Endothelial cell (in vitro differentiated cells): Measurements from ENCODE around the gene SBF2. TPM values are rescaled to one million over a fixed set of nuclear protein-coding genes. Genes with fewer than 3 reads are reported as not detected.

Experiments used
- DNase-seq: peaks from one replicate; pipeline ENCODE4 v3.0.0; 2021; ENCODE audit warnings: low spot score
- H3K27ac Mint-ChIP-seq: one replicate; pipeline ENCODE4 v1.8.0; 2021; ENCODE audit warnings: mixed read lengths, inconsistent platforms; ENCODE audit not compliant: unreplicated experiment
- H3K27me3 Mint-ChIP-seq: one replicate; pipeline ENCODE4 v1.8.0; 2021; ENCODE audit warnings: mild to moderate bottlenecking, moderate library complexity, mixed read lengths, inconsistent platforms; ENCODE audit not compliant: unreplicated experiment
- H3K36me3 Mint-ChIP-seq: one replicate; pipeline ENCODE4 v1.8.0; 2021; ENCODE audit warnings: mild to moderate bottlenecking, low read depth, mixed read lengths, inconsistent platforms; ENCODE audit not compliant: unreplicated experiment
- H3K4me1 Mint-ChIP-seq: one replicate; pipeline ENCODE4 v1.8.0; 2021; ENCODE audit warnings: mild to moderate bottlenecking, mixed read lengths, inconsistent platforms; ENCODE audit not compliant: unreplicated experiment
- H3K4me3 Mint-ChIP-seq: one replicate; pipeline ENCODE4 v1.8.0; 2021; ENCODE audit warnings: mild to moderate bottlenecking, mixed read lengths, inconsistent platforms; ENCODE audit not compliant: unreplicated experiment
- H3K9me3 Mint-ChIP-seq: one replicate; pipeline ENCODE4 v1.8.0; 2021; ENCODE audit warnings: mixed read lengths, inconsistent platforms; ENCODE audit not compliant: unreplicated experiment
- total RNA-seq: library from RNA; stranded (reverse); fragmentation: NEBNext Ultra II Directional; extraction: Animal tissue kit (Norgen Biotek cat#: 25700); gene quantifications from one replicate; pipeline ENCODE4 v1.2.1, GENCODE V29; 2021; ENCODE audit not compliant: unreplicated experiment
- TF ChIP-seq, protein P1 (sequence below): fragments of 200-600 bp; sonication (generic); IDR thresholded peaks from one replicate; pipeline ENCODE4 v1.5.0; 2021; ENCODE audit warnings: antibody characterized with exemption; ENCODE audit not compliant: unreplicated experiment

Gene SBF2
- total RNA-seq, 1 donor from 2014 or later, result 40.8 TPM

DNA sequence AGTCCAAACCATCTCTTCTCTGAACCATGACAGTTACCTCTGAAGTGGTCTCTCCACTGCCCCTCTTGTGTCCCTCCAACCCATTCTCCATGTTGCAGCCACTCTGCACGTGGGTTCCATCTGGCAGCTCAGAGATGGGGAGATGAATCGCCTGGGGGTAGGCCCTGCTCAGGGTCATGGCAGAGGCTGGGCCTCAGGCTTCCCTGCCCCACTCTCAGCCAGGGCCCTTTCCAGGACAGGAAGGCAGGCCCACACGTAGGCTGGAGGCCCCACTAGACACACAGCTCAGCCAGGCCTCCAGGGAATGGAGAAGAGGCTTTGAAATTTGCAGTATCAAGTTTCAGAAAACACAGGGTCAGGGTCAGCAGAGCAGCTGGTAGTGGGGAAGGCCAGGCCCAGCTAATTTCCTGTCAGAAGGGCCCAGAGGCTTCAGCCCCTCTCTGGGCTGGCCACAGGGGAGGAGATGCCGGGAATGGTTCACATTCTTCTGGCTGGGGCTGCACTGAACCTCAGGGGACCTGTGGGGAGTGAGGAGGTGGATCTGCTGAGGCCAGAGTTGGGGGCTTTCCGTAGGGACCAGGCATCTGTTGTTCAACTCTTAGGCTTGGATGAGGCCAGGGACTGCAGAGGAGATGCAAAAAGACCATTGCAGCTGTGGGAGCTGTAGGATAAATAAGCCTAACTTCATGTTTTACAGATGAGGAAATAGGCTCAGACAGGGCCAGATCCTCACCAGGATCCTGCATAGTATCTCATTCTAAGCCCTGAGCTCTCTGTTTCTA lies 528.5 kb downstream of the SBF2 start:
- H3K36me3 Mint-ChIP-seq, result peaks cover 15% of the 10 kb centered on the region
- peaks cover 15% of the 10 kb centered on the region for H3K4me1 Mint-ChIP-seq
- H3K9me3 Mint-ChIP-seq, result no peaks in the 10 kb centered on the region
- H3K4me3 Mint-ChIP-seq, result no peak overlapping the region
- TF ChIP-seq, protein P1, sequence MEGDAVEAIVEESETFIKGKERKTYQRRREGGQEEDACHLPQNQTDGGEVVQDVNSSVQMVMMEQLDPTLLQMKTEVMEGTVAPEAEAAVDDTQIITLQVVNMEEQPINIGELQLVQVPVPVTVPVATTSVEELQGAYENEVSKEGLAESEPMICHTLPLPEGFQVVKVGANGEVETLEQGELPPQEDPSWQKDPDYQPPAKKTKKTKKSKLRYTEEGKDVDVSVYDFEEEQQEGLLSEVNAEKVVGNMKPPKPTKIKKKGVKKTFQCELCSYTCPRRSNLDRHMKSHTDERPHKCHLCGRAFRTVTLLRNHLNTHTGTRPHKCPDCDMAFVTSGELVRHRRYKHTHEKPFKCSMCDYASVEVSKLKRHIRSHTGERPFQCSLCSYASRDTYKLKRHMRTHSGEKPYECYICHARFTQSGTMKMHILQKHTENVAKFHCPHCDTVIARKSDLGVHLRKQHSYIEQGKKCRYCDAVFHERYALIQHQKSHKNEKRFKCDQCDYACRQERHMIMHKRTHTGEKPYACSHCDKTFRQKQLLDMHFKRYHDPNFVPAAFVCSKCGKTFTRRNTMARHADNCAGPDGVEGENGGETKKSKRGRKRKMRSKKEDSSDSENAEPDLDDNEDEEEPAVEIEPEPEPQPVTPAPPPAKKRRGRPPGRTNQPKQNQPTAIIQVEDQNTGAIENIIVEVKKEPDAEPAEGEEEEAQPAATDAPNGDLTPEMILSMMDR, result no peak
- H3K27me3 Mint-ChIP-seq, result peaks cover 8% of the 10 kb centered on the region
- peak; percentile 39 for DNase-seq
- peak overlapping the region; percentile 25 for H3K27ac Mint-ChIP-seq

DNA sequence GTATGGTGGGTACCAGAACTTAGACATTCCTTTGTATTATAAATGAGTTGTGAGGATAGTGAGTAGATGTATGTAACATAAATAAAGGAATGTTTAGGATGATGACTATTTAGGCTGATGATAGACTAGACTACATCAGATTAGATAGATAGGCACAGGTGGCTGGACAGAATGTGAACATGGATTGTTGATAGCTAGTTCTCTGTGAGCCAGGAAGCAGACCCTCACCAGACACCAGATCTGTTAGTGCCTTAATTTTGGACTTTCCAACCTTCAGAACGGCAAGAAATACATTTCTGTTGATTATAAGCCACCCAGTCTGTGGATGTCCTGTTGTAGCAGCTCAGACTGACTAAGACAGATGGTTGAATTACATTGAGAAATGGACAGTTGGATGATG lies 530.7 kb downstream of the SBF2 start:
- H3K4me3 Mint-ChIP-seq, result no peak overlapping the region
- DNase-seq, result no peak
- H3K27me3 Mint-ChIP-seq, result peaks cover 15% of the 10 kb centered on the region
- H3K4me1 Mint-ChIP-seq, result peaks cover 22% of the 10 kb centered on the region
- peaks cover 10% of the 10 kb centered on the region for H3K36me3 Mint-ChIP-seq
- TF ChIP-seq, protein P1, result no peak
- no peak overlapping the region for H3K27ac Mint-ChIP-seq
- no peaks in the 10 kb centered on the region for H3K9me3 Mint-ChIP-seq

DNA sequence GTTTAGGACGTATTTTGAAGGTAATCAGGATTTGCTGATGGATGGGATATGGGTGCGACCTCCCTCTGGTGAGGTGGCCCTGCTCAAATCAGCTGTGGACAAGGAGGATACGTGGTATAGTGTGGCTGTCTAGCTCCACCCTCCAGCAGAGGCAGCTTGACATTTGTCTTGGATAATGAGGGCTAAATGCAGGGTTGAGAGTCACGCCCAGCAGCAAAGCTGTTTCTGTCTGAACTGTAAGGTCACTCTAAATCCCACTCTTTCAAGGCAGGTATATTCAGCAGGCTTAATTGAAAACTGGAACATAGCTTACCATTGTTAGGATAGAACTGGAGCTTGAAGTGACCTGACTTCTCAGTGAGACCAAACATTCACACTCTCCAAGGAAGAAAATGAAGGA lies 531.5 kb downstream of the SBF2 start:
- Mint-ChIP-seq H3K36me3 (peaks cover 10% of the 10 kb centered on the region), H3K4me1 (peaks cover 25% of the 10 kb centered on the region), H3K27me3 (peaks cover 15% of the 10 kb centered on the region), H3K4me3 (no peak overlapping the region), H3K27ac (no peak overlapping the region), H3K9me3 (no peaks in the 10 kb centered on the region)
- no peak for DNase-seq
- TF ChIP-seq, protein P1, result no peak

DNA sequence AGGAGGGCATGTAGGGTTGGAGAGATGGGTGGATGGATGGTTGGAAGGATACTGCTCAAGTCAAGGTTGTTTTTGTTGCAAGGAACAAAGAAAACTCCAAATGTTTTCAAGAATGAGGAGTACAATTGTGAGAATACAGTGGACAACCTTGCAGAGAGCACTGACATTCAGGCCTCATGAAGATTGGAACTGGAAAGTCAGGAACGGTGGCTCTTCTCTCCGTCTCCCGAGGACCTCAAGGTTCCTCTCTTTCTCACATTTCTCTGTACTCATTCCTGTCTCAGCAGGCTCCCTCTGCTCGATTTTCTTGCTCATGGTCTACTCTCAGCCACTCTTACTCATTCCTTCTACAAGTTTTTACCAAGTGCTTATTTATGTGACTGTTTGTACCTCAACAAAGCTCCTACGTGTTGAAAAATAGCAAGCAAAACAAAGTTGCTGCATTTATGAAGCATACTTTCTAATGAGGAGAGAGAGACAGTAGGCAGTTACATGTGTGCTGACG lies 532.5 kb downstream of the SBF2 start:
- H3K4me3 Mint-ChIP-seq, result no peak overlapping the region
- no peak for DNase-seq
- peaks cover 17% of the 10 kb centered on the region for H3K27me3 Mint-ChIP-seq
- TF ChIP-seq, protein P1, result no peak
- H3K36me3 Mint-ChIP-seq, result peaks cover 10% of the 10 kb centered on the region
- H3K9me3 Mint-ChIP-seq, result no peaks in the 10 kb centered on the region
- H3K4me1 Mint-ChIP-seq, result peaks cover 28% of the 10 kb centered on the region
- no peak overlapping the region for H3K27ac Mint-ChIP-seq

DNA sequence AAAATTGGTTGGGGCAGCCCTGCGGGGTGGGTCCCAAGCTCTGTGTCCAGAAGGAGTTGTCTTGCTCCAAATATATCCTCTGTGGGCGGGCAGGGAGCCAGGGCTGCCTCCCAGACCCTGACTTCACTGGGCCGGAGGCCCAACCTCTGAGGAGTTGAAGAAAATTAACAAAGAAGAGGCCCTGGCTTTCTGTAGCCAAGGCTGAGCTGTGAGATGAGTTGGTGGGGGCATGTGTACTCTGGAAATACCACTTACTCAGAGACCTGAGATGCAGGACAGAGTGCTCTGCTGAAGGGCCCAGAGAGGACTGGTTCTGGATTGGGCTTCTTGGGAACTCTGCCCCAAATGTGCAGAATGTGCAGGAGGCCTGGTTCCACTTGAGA lies 533.8 kb downstream of the SBF2 start:
- Mint-ChIP-seq H3K27me3 (peaks cover 19% of the 10 kb centered on the region), H3K9me3 (no peaks in the 10 kb centered on the region), H3K36me3 (peaks cover 13% of the 10 kb centered on the region), H3K4me3 (no peak overlapping the region), H3K27ac (no peak overlapping the region), H3K4me1 (peaks cover 32% of the 10 kb centered on the region)
- DNase-seq, result no peak
- TF ChIP-seq, protein P1, result no peak
